ENCODE results near the gene SELENOP. TPM values are rescaled to one million over a fixed set of nuclear protein-coding genes. Genes with fewer than 3 reads are reported as not detected.

SELENOP gene
- total RNA-seq, 1 experiment from 2014 or later: 8.5 TPM

GRCh38 chr5:42837601-42838000 is 25.9 kb upstream of the SELENOP start:
- no peak overlapping the region for H4K8ac ChIP-seq (replicated peaks; ENCODE audit: insufficient read length, low read depth, low read length)

More at GRCh38 chr5:42837601-42838000, 25.9 kb upstream of the SELENOP start:
- Histone ChIP-seq H2BK5ac (ENCODE audit: insufficient read length, low read length) (no peak overlapping the region), H2BK120ac (ENCODE audit: low read depth, low read length, poor library complexity, severe bottlenecking) (no peak overlapping the region), H3K56ac (ENCODE audit: insufficient read length, low read depth, low read length) (no peak overlapping the region), H3K4me1 (ENCODE audit: insufficient read depth, low read length) (no peaks in the 10 kb centered on the region), H3K4ac (ENCODE audit: low read depth, low read length) (no peak overlapping the region), H3T11ph (ENCODE audit: low read length) (no peak overlapping the region), H3K9ac (ENCODE audit: extremely low read depth, insufficient read length, low read length) (no peak overlapping the region), H4K91ac (ENCODE audit: insufficient read length, low read depth, low read length) (no peak overlapping the region), H3K79me2 (ENCODE audit: insufficient read depth, low read length) (no peaks in the 10 kb centered on the region), H2AK5ac (ENCODE audit: insufficient read length, low read length) (no peak overlapping the region), H3K9me3 (ENCODE audit: control insufficient read depth, low read depth, low read length) (no peaks in the 10 kb centered on the region), H4K5ac (ENCODE audit: insufficient read length, low read depth, low read length) (no peak overlapping the region), H3K4me2 (ENCODE audit: insufficient read depth, insufficient read length, low read length) (no peak overlapping the region), H2AFZ (ENCODE audit: low read length) (no peak overlapping the region), H3K18ac (ENCODE audit: insufficient read length, low read depth, low read length) (no peak overlapping the region), H3K79me1 (ENCODE audit: insufficient read depth, low read depth, low read length, poor library complexity, severe bottlenecking) (no peaks in the 10 kb centered on the region), H2BK12ac (ENCODE audit: insufficient read length, low read depth, low read length) (no peak overlapping the region), H3K14ac (ENCODE audit: insufficient read depth, low read length) (no peak overlapping the region), H4K20me1 (ENCODE audit: control insufficient read depth, insufficient read depth, insufficient read length) (no peaks in the 10 kb centered on the region), H3K23ac (ENCODE audit: insufficient read length, low read depth, low read length) (no peak overlapping the region), H3K27me3 (ENCODE audit: insufficient read depth, low read length) (no peaks in the 10 kb centered on the region), H3K27ac (ENCODE audit: insufficient read length, low read depth, low read length) (no peak overlapping the region), H2BK15ac (ENCODE audit: low read depth, low read length) (no peak overlapping the region), H2BK20ac (ENCODE audit: low read depth, low read length, poor library complexity, severe bottlenecking) (no peak overlapping the region), H3K23me2 (ENCODE audit: insufficient read length, low read depth, low read length, poor library complexity, severe bottlenecking) (no peaks in the 10 kb centered on the region)
- Mint-ChIP-seq H3K4me1 (no peaks in the 10 kb centered on the region), H3K27me3 (ENCODE audit: low read depth) (no peaks in the 10 kb centered on the region), H3K36me3 (ENCODE audit: insufficient read depth in 1 of 3, low read depth in 3 of 3) (no peaks in the 10 kb centered on the region), H3K4me3 (no peak overlapping the region), H3K27ac (no peak overlapping the region), H3K9me3 (peaks cover 0 to 4% of the 10 kb centered on the region in 2 experiments; a peak in 2 of 5 replicates)
- TF ChIP-seq, protein P1, sequence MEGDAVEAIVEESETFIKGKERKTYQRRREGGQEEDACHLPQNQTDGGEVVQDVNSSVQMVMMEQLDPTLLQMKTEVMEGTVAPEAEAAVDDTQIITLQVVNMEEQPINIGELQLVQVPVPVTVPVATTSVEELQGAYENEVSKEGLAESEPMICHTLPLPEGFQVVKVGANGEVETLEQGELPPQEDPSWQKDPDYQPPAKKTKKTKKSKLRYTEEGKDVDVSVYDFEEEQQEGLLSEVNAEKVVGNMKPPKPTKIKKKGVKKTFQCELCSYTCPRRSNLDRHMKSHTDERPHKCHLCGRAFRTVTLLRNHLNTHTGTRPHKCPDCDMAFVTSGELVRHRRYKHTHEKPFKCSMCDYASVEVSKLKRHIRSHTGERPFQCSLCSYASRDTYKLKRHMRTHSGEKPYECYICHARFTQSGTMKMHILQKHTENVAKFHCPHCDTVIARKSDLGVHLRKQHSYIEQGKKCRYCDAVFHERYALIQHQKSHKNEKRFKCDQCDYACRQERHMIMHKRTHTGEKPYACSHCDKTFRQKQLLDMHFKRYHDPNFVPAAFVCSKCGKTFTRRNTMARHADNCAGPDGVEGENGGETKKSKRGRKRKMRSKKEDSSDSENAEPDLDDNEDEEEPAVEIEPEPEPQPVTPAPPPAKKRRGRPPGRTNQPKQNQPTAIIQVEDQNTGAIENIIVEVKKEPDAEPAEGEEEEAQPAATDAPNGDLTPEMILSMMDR (conservative IDR thresholded peaks at IDR 0.05): no peak
- DNase-seq: no peak
- no CpG with 5 or more reads among the region's 3 CpGs for WGBS (ENCODE audit: extremely low coverage, insufficient read length, low lambda C conversion rate)
